ENCODE measurements around the gene AIFM3.

DNA sequence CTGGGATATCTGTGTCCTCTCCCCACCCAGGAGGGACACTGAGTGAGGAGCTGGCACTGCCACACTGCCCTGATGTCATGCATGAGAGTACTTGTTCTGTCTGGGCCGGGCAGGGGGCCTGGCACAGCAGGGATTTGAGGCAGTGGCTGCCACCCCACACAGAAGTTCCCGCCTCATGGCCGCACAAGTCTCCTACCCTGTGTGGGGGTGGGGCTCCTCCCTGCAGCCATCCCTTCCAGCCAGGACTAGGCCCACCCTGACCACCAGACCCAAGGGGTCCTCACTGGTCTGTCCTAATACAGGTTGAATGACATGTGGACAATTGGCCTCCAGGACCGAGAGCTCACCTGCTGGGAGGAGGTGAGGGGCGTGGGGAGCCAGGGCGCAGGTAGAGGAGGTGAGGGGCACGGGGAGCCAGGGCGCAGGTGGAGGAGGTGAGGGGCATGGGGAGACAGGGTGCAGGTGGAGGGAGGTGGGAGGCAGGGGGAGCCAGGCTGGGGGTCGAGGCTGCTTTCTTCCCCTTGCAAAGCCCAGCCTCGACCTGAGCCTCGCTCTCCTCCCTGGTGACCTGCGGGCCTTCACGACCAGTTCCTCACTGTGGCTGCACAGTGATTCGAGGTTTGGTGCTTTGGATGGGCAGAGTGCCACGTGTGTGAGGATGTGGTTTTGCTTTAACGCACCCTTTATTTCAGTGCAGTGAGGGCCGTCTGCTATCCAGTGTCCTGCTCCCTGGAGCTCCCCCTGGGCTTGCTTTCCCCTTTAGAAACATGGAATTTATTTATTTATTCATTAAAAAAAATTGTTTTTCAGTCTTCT, 22.5 kb downstream of the AIFM3 start:
- TF ChIP-seq, protein P1, sequence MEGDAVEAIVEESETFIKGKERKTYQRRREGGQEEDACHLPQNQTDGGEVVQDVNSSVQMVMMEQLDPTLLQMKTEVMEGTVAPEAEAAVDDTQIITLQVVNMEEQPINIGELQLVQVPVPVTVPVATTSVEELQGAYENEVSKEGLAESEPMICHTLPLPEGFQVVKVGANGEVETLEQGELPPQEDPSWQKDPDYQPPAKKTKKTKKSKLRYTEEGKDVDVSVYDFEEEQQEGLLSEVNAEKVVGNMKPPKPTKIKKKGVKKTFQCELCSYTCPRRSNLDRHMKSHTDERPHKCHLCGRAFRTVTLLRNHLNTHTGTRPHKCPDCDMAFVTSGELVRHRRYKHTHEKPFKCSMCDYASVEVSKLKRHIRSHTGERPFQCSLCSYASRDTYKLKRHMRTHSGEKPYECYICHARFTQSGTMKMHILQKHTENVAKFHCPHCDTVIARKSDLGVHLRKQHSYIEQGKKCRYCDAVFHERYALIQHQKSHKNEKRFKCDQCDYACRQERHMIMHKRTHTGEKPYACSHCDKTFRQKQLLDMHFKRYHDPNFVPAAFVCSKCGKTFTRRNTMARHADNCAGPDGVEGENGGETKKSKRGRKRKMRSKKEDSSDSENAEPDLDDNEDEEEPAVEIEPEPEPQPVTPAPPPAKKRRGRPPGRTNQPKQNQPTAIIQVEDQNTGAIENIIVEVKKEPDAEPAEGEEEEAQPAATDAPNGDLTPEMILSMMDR (IDR thresholded peaks at IDR 0.05): no peak
- TF ChIP-seq POLR2A (IDR thresholded peaks at IDR 0.05): no peak

Measured in lower leg skin (tissue), 3 donors.